HG02763 (cell line): ENCODE measurements around the gene COL15A1.

ENCODE experiments used
- ATAC-seq: cut with Tn5 transposase; IDR thresholded peaks from one replicate; pipeline ENCODE4 v1.9.1; 2021; ENCODE audit warnings: mild to moderate bottlenecking, moderate library complexity; ENCODE audit not compliant: unreplicated experiment

COL15A1 gene

GRCh38 chr9:98915599-98915998 lies 28.1 kb upstream of the COL15A1 start:
- ATAC-seq, result no peak

DNA sequence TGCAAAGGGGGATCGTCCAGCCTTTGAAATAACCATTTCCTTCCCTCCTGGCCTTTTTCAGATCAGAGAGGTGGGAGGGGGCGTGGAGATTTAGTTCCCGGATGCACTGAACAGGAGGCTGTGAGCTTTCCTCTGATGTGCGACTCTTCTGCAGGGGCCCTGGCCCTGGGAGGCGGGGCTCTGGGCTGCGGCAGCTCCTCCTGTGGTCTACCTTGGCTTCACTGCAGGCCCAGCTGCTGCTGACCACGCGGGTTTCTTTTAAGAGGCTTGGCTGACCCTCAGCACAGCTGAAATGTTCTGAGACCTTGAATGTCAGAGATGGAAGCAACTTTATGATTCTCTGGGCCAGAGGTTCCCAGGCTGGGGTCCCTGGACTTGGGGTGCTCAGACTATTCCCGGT lies 27.0 kb upstream of the COL15A1 start:
- no peak for ATAC-seq

GRCh38 chr9:98917746-98918487 lies 25.8 kb upstream of the COL15A1 start:
- ATAC-seq, result no peak

DNA sequence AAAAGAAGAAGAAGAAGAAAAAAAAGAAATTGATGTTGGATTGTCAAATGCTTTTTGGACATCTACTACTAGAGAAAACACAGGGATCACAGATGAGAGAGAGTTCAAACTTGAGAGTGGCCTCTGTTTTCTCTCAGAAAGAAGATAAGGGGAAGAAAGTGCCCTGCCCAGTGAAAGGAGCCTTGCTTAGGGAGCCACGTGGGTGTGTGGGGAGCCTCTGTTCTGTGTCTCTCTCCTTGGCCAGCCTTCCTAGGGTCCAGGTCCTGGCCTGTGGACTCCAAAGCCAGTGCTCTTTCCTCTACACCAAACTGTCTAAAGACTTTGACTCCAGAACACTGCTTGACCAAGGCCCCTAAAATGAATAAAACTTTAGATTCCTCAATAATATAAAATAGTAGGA lies 22.0 kb upstream of the COL15A1 start:
- ATAC-seq, result no peak

GRCh38 chr9:98922721-98923435 lies 20.8 kb upstream of the COL15A1 start:
- ATAC-seq, result no peak

GRCh38 chr9:98923451-98924123 lies 20.1 kb upstream of the COL15A1 start:
- no peak for ATAC-seq

DNA sequence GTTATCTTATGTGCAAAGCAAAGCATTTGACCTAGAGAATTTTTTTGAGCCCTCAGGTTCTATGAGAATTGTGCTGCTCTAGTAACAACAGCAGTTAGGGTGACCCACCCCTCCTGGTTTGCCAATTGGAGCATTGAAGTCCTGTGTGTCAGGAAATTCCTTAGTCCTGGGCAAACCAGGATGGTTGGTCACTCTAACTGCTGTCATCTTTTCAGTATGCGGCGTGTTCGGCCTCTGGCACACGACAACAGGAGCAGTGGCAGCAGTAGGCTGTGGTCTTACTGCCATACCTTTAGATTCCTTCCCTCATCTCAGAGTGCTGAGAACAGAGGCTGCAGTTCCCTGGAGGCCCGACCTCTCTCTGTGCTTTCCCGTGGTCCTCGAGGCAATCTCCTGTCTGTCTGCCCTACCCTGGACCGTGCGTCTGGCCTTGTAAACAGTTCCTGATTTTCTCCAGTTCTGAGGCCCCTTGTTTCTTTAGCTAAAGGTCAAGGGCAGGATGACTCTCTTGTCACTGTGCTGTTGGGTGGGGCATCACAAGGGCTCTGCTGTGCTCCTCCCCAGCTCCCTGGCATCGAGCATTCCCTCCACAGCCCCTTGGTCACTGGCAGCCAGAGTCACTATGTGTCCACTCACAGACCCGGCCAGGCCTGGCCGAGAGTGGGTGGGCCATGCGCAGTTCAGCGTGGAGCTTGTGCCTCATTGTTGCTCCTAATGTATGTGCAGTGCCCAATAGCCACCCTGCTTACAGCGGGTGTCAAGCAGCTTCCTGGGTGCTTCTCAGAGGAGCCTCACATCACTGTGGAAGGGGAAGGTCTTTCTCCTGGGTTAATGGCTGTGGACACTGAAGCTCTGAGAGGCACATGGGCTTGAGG lies 18.5 kb upstream of the COL15A1 start:
- no peak for ATAC-seq

- no peak for ATAC-seq
Observed at GRCh38 chr9:98925956-98926355, 17.8 kb upstream of the COL15A1 start.

- no peak for ATAC-seq
Observed at GRCh38 chr9:98927724-98928123, 16.0 kb upstream of the COL15A1 start.

DNA sequence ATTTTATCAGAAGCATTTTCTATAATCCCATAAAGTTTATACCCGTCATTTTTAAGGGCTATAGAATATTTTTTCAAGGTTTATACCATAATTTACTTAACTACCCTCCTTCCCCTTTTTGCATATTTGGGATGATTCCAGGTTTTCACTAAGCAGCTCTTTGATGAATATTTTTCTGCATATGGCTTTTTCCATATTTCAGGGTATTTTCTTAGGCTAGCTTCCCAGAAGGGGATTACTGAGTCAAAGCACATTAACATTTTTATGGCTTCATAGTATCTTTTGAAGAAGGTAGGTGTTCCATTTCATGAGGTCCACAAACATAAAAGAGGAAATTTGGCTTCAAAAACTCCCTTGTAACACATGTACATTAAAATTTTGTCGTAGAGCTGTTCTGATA lies 14.6 kb upstream of the COL15A1 start:
- ATAC-seq, result no peak

GRCh38 chr9:98929895-98930341 lies 13.8 kb upstream of the COL15A1 start:
- no peak for ATAC-seq

GRCh38 chr9:98930792-98931191 lies 12.9 kb upstream of the COL15A1 start:
- no peak for ATAC-seq

DNA sequence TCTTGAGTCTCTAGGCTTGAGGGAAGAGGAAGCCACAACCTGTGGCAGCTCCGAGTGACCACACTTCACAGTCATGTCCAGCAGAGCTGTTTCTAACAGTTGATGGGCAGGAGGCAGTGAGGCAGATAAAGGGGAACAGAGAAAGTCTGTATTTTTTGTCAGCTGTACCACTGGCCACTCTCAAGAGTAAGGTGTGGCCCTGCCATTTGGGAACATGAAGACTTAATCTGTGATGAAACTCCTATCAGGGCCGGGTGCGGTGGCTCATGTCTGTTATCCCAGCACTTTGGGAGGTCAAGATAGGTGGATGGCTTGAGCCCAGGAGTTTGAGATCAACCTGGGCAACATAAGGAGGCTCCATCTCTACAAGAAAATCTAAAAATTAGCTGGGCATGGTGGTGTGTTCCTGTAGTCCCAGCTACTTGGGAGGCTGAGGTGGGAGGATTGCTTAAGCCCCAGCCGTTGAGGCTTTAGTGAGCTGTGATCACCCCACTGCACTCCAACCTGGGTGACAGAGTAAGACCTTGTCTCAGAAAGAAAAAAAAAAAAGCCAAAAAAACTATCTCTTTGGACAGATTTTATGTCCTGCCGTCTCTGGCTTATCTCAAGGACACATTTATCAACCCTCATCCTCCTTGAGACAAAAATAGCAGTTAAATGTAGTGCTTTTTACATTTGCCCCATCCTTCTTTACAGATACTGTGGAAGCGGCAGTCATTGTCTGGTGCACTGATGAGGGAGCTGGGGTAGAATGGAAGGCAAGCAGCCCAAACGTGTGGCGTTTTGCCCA lies 11.9 kb upstream of the COL15A1 start:
- no peak for ATAC-seq

DNA sequence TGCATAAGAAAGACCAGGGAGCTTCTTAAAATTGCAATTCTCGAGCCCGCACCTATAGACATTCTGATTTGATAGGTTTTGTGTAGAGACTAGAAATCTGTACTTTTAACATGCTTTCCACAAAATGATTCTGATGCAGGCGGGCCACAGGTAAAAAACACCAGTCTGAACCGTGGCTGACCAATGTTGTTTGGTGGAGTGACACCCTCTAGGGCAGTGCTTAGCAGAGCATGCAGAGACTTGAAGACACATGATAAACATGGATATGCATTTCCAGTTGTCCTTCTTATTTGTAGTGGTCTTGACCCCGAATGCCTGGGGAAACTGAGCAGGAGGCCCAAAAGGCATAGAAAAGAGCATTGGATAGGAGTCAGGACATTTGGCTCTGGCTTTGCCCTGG lies 10.5 kb upstream of the COL15A1 start:
- ATAC-seq, result no peak

GRCh38 chr9:98933890-98934289 lies 9.8 kb upstream of the COL15A1 start:
- no peak for ATAC-seq

DNA sequence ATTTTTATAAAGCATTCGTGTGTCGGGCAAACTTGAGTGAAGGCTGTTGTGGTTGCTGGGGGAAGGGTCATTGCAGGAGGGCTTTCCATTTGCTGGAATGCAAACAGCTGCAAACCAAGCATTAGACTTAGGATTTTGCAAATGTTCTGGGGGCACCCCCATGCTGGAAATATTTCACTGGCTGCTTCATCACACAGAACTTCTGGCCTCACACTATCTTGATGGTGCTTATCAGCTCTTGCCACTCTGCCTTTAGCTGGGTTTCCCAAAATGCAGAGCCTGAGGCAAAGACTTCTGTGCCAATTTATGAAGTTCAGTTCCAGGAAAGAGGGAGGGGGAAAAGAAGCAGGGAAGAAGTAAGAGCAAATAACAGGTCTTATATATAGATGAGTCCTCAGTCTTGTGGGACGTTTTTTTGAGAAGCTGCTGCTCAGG lies 8.6 kb upstream of the COL15A1 start:
- ATAC-seq, result no peak

GRCh38 chr9:98940276-98940675 lies 3.4 kb upstream of the COL15A1 start:
- ATAC-seq, result no peak

DNA sequence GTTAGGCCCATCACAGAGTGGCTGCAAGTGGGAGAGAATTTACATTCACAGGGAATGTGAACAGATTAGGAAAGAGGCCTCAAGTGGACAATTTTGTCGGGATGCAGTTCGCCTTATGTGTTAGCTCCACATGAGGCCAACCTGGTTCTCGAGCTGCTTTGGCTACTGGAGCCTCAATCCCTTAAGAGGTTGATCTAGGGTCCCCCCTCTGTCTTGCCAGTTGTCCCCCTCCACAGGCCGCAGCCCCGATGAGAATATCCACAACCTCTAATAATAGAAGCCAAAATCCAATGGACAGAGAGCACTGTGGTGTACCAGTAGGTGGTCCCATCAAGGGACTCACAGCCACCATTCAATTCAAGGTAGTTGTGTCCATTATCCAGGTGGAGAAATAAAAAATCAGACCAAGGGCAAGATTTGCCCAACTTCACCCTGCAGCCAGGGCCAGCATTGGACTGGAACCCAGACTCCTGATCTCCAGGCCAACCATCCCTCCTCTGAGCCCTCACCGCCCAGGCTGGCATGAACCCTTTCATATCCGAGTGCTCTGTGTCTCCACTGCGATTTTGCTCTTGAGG lies 1.7 kb upstream of the COL15A1 start:
- no peak for ATAC-seq

DNA sequence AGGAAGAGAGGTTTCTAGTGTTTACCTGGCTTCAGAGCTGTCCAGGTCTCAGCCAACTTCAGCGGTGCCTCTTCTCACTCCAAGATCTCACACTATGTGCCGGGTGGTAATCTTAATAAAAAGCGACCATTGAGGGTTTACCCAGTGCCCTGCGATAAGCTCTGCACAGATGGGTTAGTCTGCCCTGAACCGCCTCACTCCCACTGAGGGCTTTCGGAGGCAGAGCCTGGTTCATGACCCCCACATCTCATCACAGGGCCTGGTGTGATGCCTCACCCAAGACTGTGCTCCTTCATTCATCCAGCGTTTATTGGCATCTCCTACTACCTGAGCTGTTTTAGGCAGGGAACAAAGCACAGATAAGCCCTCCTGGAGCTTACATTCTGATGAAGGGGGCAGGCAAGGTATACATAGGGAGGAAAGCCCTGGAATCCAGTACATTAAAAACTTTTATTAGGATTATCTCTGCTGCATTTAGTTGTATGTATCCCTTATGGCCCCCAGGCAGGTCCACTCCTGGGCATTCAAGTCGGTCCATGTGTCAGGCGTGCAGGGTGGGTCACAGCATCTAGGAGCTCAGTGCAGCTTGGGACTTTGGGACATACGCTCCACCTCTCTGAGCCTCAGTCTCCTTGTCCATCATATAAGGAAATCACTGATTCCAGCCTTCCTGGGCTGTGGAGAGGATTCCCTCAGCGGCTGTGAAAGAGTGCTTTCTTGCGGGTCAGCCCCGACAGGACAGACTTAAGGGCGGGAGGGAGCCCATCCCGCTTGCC lies 613 bp upstream of the COL15A1 start:
- ATAC-seq, result no peak
